ENCODE results near the gene CLSTN1. TPM values are rescaled to one million over a fixed set of nuclear protein-coding genes. Genes with fewer than 3 reads are reported as not detected.

CLSTN1 gene
- polyA plus RNA-seq, 3 donors: 5.2 to 25.2 (median 5.3) TPM

- no peak overlapping the region for H3K27ac ChIP-seq (ENCODE audit: low read depth in 1 of 2, low read length in 2 of 2)
- no peak overlapping the region for H3K9ac ChIP-seq (ENCODE audit: insufficient read depth, low read length, poor library complexity, severe bottlenecking)
- intact Hi-C loops (cut with micrococcal nuclease): no loop called here
- no peak for TF ChIP-seq CTCF (IDR thresholded peaks at IDR 0.05)
- H3K4me3 ChIP-seq (replicated peaks in 1 of 3; ENCODE audit: low read depth in 2 of 3, low read length in 3 of 3): no peak overlapping the region
- Mint-ChIP-seq H3K27ac (no peak overlapping the region), H3K27me3 (ENCODE audit: low read depth in 3 of 3) (peaks cover 3 to 18% (median 12%) of the 10 kb centered on the region in 3 donors), H3K4me3 (peak overlapping the region; percentile 49 to 71), H3K36me3 (peaks cover 28 to 45% of the 10 kb centered on the region in 2 donors), H3K4me1 (peaks cover 45% of the 10 kb centered on the region), H3K9me3 (peaks cover 1 to 8% (median 6%) of the 10 kb centered on the region in 7 donors)
- H3K36me3 ChIP-seq (replicated peaks in 1 of 2; ENCODE audit: control insufficient read depth in 1 of 2, insufficient read depth in 2 of 2, low read length in 2 of 2): peaks cover 2 to 40% of the 10 kb centered on the region in 2 donors
- no peak overlapping the region for H2AFZ ChIP-seq (ENCODE audit: insufficient read depth, low read depth, low read length, poor library complexity, severe bottlenecking)
- H3K27me3 ChIP-seq (ENCODE audit: control insufficient read depth in 2 of 2, insufficient read depth in 2 of 2, low read length in 2 of 2): peaks cover 0 to 6% of the 10 kb centered on the region in 2 donors
- peaks cover 6 to 8% of the 10 kb centered on the region in 2 donors for H3K9me3 ChIP-seq (replicated peaks in 1 of 2; ENCODE audit: control insufficient read depth in 1 of 2, insufficient read depth in 1 of 2, low read length in 2 of 2)
- no peak overlapping the region for H3K4me2 ChIP-seq (replicated peaks; ENCODE audit: extremely low read depth, low read length, poor library complexity, severe bottlenecking)
- peaks cover 15 to 28% of the 10 kb centered on the region in 2 donors for H3K4me1 ChIP-seq (ENCODE audit: control insufficient read depth in 1 of 2, insufficient read depth in 2 of 2, low read length in 2 of 2)
- H4K20me1 ChIP-seq (ENCODE audit: insufficient read depth, low read length): peaks cover 17% of the 10 kb centered on the region
- no peak for DNase-seq
- H3K79me2 ChIP-seq (ENCODE audit: insufficient read depth, low read length): no peaks in the 10 kb centered on the region
- 5% methylated on average over 17 of the region's 18 CpGs for WGBS (ENCODE audit: insufficient coverage)
Measured at GRCh38 chr1:9850442-9851162, 26.8 kb upstream of the CLSTN1 start.

DNA sequence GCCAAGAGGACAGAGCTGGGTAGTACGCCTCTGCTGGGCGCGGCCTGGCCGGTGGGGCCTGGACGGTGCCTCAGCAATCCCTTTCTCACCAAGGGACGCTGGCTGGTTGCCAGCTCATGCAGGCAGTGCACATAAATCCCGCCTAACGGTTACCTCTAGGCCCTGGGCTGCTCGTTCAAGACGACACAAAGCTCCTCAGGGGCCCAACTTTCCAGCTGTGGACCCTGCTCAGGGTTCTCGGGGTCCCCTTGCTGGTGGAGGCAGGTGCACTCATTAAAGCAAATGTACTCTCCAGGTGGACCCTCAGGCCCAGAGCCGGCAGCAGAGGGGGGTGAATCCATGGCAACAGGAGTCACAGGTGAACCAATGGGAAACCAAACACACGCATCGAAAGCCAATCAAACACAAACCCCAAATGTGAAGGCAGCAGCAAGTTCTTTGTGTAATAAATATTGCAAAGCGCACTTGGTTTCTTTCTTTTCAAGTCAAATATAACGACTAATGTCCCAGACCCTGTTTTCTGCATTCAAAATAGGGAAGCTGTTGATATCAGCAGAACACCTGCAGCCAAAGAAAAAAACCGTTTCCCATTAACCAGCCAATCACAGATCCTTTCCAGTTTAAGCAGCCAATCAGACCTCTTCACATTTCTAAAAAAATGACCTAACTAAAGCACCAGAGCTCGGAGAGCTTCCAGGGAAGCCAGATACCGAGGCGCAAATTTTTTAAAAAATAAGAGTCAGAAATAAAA is 26.1 kb upstream of the CLSTN1 start:
- H3K9me3 Mint-ChIP-seq: peaks cover 1 to 8% (median 6%) of the 10 kb centered on the region in 7 donors
- intact Hi-C loops (cut with micrococcal nuclease): no loop called here
- no peak for DNase-seq
- H3K27me3 Mint-ChIP-seq (ENCODE audit: low read depth in 3 of 3): peaks cover 3 to 18% (median 12%) of the 10 kb centered on the region in 3 donors
- peaks cover 11 to 24% of the 10 kb centered on the region in 2 donors for H3K4me1 ChIP-seq (ENCODE audit: control insufficient read depth in 1 of 2, insufficient read depth in 2 of 2, low read length in 2 of 2)
- peaks cover 28 to 45% of the 10 kb centered on the region in 2 donors for H3K36me3 Mint-ChIP-seq
- H3K27me3 ChIP-seq (ENCODE audit: control insufficient read depth in 2 of 2, insufficient read depth in 2 of 2, low read length in 2 of 2): peaks cover 0 to 6% of the 10 kb centered on the region in 2 donors
- no peak overlapping the region for H3K27ac Mint-ChIP-seq
- H3K27ac ChIP-seq (ENCODE audit: low read depth in 1 of 2, low read length in 2 of 2): no peak overlapping the region
- peaks cover 6 to 8% of the 10 kb centered on the region in 2 donors for H3K9me3 ChIP-seq (replicated peaks in 1 of 2; ENCODE audit: control insufficient read depth in 1 of 2, insufficient read depth in 1 of 2, low read length in 2 of 2)
- no peak overlapping the region for H2AFZ ChIP-seq (ENCODE audit: insufficient read depth, low read depth, low read length, poor library complexity, severe bottlenecking)
- TF ChIP-seq CTCF (IDR thresholded peaks at IDR 0.05): no peak
- no peak overlapping the region for H3K4me2 ChIP-seq (replicated peaks; ENCODE audit: extremely low read depth, low read length, poor library complexity, severe bottlenecking)
- H3K4me3 ChIP-seq (replicated peaks in 1 of 3; ENCODE audit: low read depth in 2 of 3, low read length in 3 of 3): no peak overlapping the region
- H3K79me2 ChIP-seq (ENCODE audit: insufficient read depth, low read length): no peaks in the 10 kb centered on the region
- peak overlapping the region in 1 of 2 donors; percentile 47 for H3K4me3 Mint-ChIP-seq
- peaks cover 40% of the 10 kb centered on the region for H3K4me1 Mint-ChIP-seq
- WGBS (ENCODE audit: insufficient coverage): 36% methylated on average over 12 of the region's 20 CpGs
- H3K36me3 ChIP-seq (replicated peaks in 1 of 2; ENCODE audit: control insufficient read depth in 1 of 2, insufficient read depth in 2 of 2, low read length in 2 of 2): peaks cover 2 to 40% of the 10 kb centered on the region in 2 donors
- peaks cover 17% of the 10 kb centered on the region for H4K20me1 ChIP-seq (ENCODE audit: insufficient read depth, low read length)
- H3K9ac ChIP-seq (ENCODE audit: insufficient read depth, low read length, poor library complexity, severe bottlenecking): no peak overlapping the region

Data from CD14-positive monocyte (primary cell).